Epithelial cell of prostate (primary cell): ENCODE results near the gene PIGZ.
A peak's percentile ranks its signal among the peaks of the same experiment; 100 is the strongest.

Source experiments
- DNase-seq: peaks from one replicate; pipeline ENCODE4 v3.0.0-alpha.2; 2011; ENCODE audit warnings: low read depth, low spot score
- H3K27ac ChIP-seq: fragments of 450-650 bp; 2 replicates; pipeline ENCODE4 v1.5.1; 2017; ENCODE audit warnings: mild to moderate bottlenecking

PIGZ gene

GRCh38 chr3:197002701-197003454, 34.2 kb upstream of the PIGZ start:
- H3K27ac ChIP-seq: peak overlapping the region; percentile 50
- DNase-seq: no peak

GRCh38 chr3:197001972-197002700, 33.5 kb upstream of the PIGZ start:
- no peak for DNase-seq
- peak overlapping the region; percentile 50 for H3K27ac ChIP-seq

GRCh38 chr3:197001106-197001971, 32.7 kb upstream of the PIGZ start:
- no peak for DNase-seq
- H3K27ac ChIP-seq: peak overlapping the region; percentile 50

DNA sequence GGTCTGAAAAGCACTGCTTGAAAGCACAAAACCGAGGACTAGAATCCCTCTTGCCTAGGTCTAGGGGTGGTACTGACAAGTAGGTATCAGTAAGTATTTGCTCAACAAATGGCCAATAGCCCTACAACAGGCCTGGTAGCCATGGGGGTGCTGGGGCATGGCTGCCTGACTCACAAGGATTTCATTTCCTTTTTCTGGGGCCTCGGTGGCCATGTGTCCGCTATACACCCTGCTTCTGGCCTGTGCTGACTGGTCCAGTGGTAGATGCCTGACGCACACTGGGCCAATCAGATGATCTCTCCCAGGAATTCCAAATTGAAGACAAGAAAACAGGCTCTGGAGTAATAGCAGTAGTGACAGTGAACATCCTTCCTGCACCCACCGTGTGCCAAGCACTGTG, 31.6 kb upstream of the PIGZ start:
- DNase-seq: no peak
- H3K27ac ChIP-seq: no peak overlapping the region

- no peak overlapping the region for H3K27ac ChIP-seq
- DNase-seq: no peak
Observed at GRCh38 chr3:196998966-196999760, 30.5 kb upstream of the PIGZ start.

DNA sequence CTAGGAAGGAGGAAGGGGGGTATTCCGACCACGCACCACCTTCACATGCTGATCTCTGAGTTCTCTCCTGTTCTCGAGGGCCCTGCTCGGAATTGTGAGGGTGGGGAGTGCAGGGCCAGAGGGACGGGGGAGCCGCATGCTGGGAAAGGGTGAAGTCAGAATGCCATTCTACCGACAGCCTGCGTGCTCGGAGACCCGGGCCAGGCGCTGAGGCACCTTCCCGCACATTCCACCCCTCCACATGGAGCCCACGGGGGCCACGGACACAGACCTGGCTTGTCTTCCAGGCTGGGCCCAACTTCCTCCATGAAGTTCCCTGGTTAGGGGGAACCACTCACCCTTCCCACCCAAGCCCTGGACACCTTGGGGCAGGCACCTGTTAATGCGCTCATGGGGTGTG, 28.7 kb upstream of the PIGZ start:
- no peak for DNase-seq
- H3K27ac ChIP-seq: peak overlapping the region; percentile 22

- DNase-seq: no peak
- peak overlapping the region; percentile 22 for H3K27ac ChIP-seq
Observed at GRCh38 chr3:196996454-196997265, 28.0 kb upstream of the PIGZ start.

DNA sequence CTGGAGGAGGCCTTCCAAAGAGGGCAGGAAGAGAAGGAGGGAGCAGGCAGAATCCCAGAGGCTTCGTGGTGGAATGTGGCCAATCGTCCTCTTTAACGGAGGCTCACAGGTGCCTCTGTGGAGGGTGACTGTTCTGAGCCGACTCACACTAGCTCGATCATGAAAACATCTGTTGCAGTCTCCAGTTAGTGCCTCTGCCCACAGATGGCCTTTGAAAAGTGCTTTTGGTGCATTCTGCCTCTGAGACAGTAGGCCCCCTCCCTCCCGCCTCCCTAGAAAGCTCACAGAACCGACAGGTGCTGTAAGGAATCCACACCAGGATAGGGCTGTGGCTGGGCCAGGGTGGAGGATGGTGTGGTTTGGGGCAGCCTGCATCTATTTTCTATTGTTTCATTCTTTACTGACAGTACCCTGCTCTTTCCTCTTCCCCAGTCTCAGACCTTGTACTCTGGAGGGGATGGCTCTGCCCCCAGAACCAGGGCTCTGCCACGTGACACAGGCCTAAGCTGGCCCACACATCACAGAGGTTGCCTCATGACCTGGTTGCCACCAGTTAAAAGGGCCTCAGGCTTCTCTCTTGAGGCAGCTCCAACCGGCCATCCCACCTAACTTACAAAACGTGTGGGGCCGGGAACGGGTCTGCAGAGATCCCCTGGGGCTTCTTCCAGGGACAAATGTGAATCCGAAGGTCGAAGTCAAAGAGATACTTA, 27.2 kb upstream of the PIGZ start:
- H3K27ac ChIP-seq: no peak overlapping the region
- DNase-seq: no peak

GRCh38 chr3:196995027-196995426, 26.4 kb upstream of the PIGZ start:
- no peak overlapping the region for H3K27ac ChIP-seq

GRCh38 chr3:196994056-196994455, 25.4 kb upstream of the PIGZ start:
- no peak overlapping the region for H3K27ac ChIP-seq
- DNase-seq: no peak

More at GRCh38 chr3:196995027-196995426, 26.4 kb upstream of the PIGZ start:
- no peak for DNase-seq

DNA sequence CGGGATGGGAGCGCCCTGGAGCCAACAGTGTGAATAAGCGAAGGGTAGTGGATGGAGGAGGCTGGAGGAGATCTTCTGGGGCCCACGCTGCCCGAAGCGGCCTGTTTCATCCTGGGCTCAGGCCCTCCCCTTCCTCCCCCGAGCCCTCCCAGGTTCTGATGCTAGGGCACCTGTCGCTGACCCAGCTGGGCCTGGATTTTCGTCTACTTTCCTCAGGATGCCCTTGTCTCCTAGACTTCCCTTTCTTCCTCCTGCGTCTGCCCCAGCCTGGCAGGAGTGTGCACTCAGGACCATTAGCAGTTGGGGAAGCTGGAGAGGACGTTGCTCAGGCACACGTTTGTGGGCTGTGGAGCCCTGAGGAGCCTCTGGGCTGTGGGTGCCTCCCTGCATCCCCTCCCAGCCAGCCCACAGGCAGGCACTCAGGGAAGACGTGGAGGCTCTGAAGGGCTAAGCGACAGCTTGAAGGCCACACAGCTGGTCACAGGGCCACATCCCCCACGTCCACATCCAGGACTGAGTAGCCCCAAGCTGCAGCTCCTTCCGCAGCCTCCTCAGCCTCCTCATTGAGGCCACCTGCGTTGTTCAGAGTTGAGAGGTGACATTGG, 23.9 kb upstream of the PIGZ start:
- H3K27ac ChIP-seq: no peak overlapping the region
- no peak for DNase-seq

DNA sequence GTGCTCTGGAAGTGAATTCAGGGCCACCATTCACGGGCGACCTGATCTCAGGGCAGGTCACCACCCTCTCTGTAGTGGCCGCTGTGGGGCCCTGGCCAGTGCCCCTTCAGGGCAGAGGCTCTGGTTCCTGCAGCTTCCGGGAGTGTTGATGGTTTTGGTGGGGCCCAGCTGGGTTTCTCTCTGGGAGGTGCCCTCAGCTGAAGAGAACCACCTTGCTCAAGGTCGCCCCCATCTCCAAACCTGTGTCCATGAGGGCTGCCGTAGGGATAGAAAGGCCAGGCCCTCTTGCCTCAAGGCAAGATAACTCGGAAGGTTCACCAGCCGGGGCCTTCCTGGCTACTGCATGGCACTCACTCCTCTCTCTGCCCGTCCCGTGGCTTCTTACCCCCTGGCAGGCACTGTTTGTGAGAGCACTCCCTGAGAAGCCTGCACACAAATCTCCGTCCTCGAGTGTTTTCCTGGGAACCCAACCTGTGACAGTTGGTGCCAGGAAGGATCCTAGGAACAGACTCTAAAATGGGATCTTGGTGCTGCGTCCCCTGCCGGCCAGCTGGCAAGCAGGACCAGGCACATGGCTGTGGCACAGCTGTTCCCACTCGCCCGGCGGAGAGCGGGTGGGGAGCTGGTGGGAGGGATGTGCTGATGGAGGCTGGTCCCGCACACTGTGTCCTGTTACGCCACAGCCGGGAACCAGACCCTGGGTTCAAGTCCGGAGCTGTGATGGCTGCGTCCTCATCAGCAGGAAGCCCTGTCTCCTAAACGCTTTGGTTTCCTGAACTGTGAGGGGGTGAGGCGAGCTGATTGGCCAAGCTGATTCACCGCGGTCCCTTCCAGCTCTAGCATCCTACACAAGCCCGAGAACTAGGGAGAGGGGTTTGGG, 23.2 kb upstream of the PIGZ start:
- no peak for DNase-seq
- no peak overlapping the region for H3K27ac ChIP-seq

DNA sequence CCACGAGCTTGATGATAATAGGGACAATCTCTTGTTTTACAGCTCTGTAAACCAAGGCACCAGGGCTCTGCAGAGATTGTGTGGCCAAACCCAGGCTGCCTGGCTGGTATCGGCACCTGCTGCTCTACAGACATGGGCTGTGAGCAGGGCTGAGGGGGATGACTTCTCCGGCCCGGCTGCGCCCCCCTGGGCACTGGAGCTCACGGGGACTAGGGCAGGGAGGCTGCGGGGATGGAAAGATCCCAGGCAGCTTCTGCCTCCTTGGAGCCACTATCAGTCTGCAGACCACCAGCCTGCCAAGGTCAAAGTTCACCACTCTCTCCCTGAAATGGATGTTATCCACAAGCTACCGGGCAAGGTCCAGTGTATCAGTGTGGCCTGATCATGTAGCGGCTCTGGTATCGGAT, 22.0 kb upstream of the PIGZ start:
- DNase-seq: no peak
- no peak overlapping the region for H3K27ac ChIP-seq

- H3K27ac ChIP-seq: no peak overlapping the region
- DNase-seq: no peak
Observed at GRCh38 chr3:196989721-196990262, 21.2 kb upstream of the PIGZ start.

DNA sequence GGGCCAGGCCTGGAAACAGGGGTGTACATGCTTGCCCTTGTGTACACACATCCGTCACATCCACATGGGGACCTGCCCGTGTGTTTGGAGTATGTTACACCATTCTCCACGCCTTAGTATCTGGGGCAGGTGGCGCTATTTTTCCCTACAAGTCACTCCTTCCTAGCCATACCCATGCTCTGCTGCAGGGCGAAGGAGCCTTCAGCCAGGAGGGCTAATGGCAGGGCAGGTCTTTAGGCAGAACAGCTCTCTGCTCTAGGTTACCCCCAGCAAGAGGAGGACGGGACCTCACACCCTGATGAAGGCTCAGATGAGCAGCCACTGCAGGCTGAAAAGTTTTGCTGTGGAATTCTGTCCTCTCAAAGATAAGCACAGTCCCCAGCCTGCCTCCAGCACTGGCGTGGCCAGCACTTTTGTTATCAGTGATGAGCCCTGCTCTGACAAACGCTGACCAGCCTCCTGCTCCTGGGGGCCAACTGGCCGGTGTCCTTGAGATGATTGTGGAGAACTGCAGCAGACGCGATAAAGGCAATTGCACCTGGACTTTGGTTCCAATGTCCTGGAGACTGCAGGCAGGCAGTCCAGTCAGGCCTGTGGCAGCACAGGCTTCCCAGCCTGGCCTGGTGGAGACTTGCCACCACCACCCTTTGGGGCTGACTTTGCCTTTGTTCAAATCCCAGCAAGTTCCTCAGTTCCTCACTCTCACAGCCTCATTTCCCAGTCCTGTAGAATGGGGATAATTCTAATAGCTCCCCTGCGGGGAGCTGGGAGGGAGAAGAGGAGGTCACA, 19.8 kb upstream of the PIGZ start:
- H3K27ac ChIP-seq: no peak overlapping the region

GRCh38 chr3:196987022-196987421, 18.4 kb upstream of the PIGZ start:
- DNase-seq: no peak
- H3K27ac ChIP-seq: no peak overlapping the region

More for the DNA sequence above, 19.8 kb upstream of the PIGZ start:
- no peak for DNase-seq
